Activated CD4-positive, alpha-beta T cell treated with anti-CD3 and anti-CD28 coated beads for 36 hours (primary cell): Measurements from ENCODE around the gene ZEB2. TPM values are rescaled to one million over a fixed set of nuclear protein-coding genes. Genes with fewer than 3 reads are reported as not detected.
A peak's percentile ranks its signal among the peaks of the same experiment; 100 is the strongest.
"Not testable (repeated sequence)": the region's sequence is repeated elsewhere in the genome, so short reads cannot be mapped to it uniquely, and the experiment has no call there.

ENCODE experiments used
- ATAC-seq: fragments of 200-7000 bp; cut with Tn5 transposase; one replicate; pipeline ENCODE4 v1.10.0; 2021; ENCODE audit warnings: mild to moderate bottlenecking, moderate library complexity
- CTCF ChIA-PET: fragments of 350-600 bp; sonication (Branson Sonifier 250); formaldehyde crosslinking; loops from one replicate; lab custom pipeline; 2021; ENCODE audit warnings: antibody characterized with exemption; lab: Charles Lee
- POLR2A ChIA-PET: fragments of 350-600 bp; sonication (Branson Sonifier 250); formaldehyde crosslinking; loops from one replicate; lab custom pipeline; 2021; ENCODE audit warnings: antibody characterized with exemption, inconsistent platforms; lab: Charles Lee
- DNase-seq: peaks from one replicate; pipeline ENCODE4 v3.0.0-alpha.2; 2020
- H3K27ac Mint-ChIP-seq: one replicate; pipeline ENCODE4 v1.8.0; 2021; ENCODE audit warnings: mixed read lengths
- H3K27me3 Mint-ChIP-seq: one replicate; pipeline ENCODE4 v1.8.0; 2021; ENCODE audit warnings: mixed read lengths
- H3K36me3 Mint-ChIP-seq: one replicate; pipeline ENCODE4 v1.8.0; 2021; ENCODE audit warnings: low read depth, mixed read lengths
- H3K4me1 Mint-ChIP-seq: one replicate; pipeline ENCODE4 v1.8.0; 2021; ENCODE audit warnings: mixed read lengths
- H3K4me3 Mint-ChIP-seq: one replicate; pipeline ENCODE4 v1.8.0; 2021; ENCODE audit warnings: mild to moderate bottlenecking, moderate library complexity, mixed read lengths
- H3K9me3 Mint-ChIP-seq: one replicate; pipeline ENCODE4 v1.8.0; 2021; ENCODE audit warnings: low read depth, mixed read lengths
- intact Hi-C, 2 experiments: fragments of 100-400 bp; cut with DNase I in 1 of 2; cut with micrococcal nuclease in 1 of 2; formaldehyde crosslinking; loops; one replicate each; pipeline versions ENCODE4 v1.14.2 to v1.15.1; 2022 to 2024; cut with DNase I, micrococcal nuclease
- total RNA-seq, 2 experiments: library from RNA; stranded (reverse); gene quantifications; one replicate each; pipeline ENCODE4 v1.2.3, GENCODE V29; 2021

Gene ZEB2
- total RNA-seq, 2 experiments from 2014 or later, result 7.0 to 7.5 TPM

GRCh38 chr2:144376460-144376859 is 143.5 kb downstream of the ZEB2 start:
- no peak overlapping the region for H3K27ac Mint-ChIP-seq
- H3K4me3 Mint-ChIP-seq, result no peak overlapping the region
- ChIA-PET POLR2A (no interaction called here), CTCF (no interaction called here)
- ATAC-seq, result no peak
- H3K9me3 Mint-ChIP-seq, result no peaks in the 10 kb centered on the region
- intact Hi-C loops, result no loop called here
- H3K27me3 Mint-ChIP-seq, result peaks cover 17% of the 10 kb centered on the region
- DNase-seq, result no peak
- H3K4me1 Mint-ChIP-seq, result peaks cover 36% of the 10 kb centered on the region
- H3K36me3 Mint-ChIP-seq, result no peaks in the 10 kb centered on the region

DNA sequence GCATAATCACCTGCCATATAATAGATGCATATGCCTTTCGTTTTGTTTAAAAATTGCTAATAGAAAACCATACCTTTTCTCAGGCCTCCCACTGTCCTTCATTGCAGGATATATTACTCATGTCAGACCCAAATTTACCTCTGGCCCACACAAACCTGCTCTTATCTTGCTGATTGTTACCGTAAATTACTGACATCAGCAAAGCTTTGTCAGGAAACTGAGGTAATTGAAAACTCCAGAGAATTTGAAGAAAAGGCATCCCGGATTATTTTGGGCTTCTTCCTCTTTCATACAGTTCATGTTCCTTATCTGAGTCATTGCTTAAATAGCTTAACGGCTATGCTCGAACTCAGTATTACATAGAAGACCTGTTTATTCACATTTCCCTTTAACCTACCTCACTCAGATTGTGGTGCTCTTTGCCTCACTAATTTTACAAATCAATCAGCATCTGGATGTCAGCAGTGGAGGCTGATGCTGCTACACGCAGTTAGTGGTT is 145.7 kb downstream of the ZEB2 start:
- H3K4me3 Mint-ChIP-seq, result no peak overlapping the region
- DNase-seq, result no peak

DNA sequence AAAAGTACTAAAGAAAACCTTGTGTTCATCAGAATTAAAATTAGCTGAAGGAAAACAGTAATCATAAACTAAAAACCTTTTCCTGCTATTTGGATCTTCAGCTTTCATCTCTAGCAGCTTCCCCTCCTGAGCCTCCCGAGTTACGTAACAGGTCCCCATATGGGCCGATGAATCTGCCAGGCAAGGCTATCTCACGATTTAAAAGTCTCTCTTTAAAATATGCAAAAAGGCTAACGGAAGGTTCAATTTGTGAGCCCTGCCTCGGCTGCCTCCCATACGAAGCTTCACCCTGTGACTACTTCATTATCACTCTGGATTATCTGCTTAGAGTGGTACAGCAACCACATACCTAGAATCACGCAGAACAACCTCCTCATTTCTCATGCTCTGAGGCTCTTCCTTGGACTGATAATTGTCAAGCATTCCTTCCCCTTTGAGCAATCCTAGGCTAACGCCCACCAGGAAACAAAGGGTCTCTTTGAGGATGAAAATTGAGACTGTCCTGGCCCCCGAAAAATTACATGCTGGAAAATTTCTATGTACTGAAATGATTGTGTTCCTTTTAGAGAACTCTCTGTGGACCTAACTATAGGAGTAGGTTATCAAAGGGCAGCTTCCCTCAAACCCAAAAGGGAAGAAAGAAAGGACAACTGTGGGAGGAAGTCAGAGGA is 147.4 kb downstream of the ZEB2 start:
- POLR2A ChIA-PET, result no interaction called here
- Mint-ChIP-seq H3K36me3 (no peaks in the 10 kb centered on the region), H3K27me3 (peaks cover 10% of the 10 kb centered on the region), H3K4me1 (peaks cover 28% of the 10 kb centered on the region), H3K4me3 (no peak overlapping the region), H3K9me3 (no peaks in the 10 kb centered on the region), H3K27ac (no peak overlapping the region)
- no peak for ATAC-seq
- CTCF ChIA-PET, result interaction anchor here (1.2 kb wide), 1 partner anchor 11 kb away, joined by 3 read pairs; no protein-coding TSS in a partner anchor
- DNase-seq, result no peak
- intact Hi-C loops, result loop anchor here in 1 of 2 experiments (2.0 kb wide), 1 partner anchor 14 kb away; no protein-coding TSS in a partner anchor

More for the DNA sequence above, 145.7 kb downstream of the ZEB2 start:
- ChIA-PET CTCF (no interaction called here), POLR2A (no interaction called here)
- Mint-ChIP-seq H3K27ac (peak overlapping the region; percentile 35), H3K4me1 (peaks cover 34% of the 10 kb centered on the region), H3K9me3 (no peaks in the 10 kb centered on the region), H3K27me3 (peaks cover 10% of the 10 kb centered on the region), H3K36me3 (no peaks in the 10 kb centered on the region)
- intact Hi-C loops, result no loop called here
- peak; percentile 74 for ATAC-seq

GRCh38 chr2:144370937-144371584 is 148.9 kb downstream of the ZEB2 start:
- Mint-ChIP-seq H3K4me1 (peaks cover 24% of the 10 kb centered on the region), H3K4me3 (no peak overlapping the region), H3K27me3 (peaks cover 8% of the 10 kb centered on the region), H3K27ac (no peak overlapping the region), H3K36me3 (no peaks in the 10 kb centered on the region), H3K9me3 (no peaks in the 10 kb centered on the region)
- ChIA-PET CTCF (interaction anchor here (1.0 kb wide), 1 partner anchor 186 kb away, joined by 3 read pairs; no protein-coding TSS in a partner anchor), POLR2A (no interaction called here)
- DNase-seq (no peak), ATAC-seq (no peak)
- intact Hi-C loops, result no loop called here

GRCh38 chr2:144369416-144369815 is 150.5 kb downstream of the ZEB2 start:
- Mint-ChIP-seq H3K4me1 (peaks cover 20% of the 10 kb centered on the region), H3K36me3 (no peaks in the 10 kb centered on the region), H3K9me3 (no peaks in the 10 kb centered on the region), H3K27me3 (peaks cover 5% of the 10 kb centered on the region), H3K4me3 (no peak overlapping the region), H3K27ac (no peak overlapping the region)
- POLR2A ChIA-PET, result no interaction called here
- intact Hi-C loops, result no loop called here
- CTCF ChIA-PET, result no interaction called here
- DNase-seq, result no peak
- ATAC-seq, result no peak

DNA sequence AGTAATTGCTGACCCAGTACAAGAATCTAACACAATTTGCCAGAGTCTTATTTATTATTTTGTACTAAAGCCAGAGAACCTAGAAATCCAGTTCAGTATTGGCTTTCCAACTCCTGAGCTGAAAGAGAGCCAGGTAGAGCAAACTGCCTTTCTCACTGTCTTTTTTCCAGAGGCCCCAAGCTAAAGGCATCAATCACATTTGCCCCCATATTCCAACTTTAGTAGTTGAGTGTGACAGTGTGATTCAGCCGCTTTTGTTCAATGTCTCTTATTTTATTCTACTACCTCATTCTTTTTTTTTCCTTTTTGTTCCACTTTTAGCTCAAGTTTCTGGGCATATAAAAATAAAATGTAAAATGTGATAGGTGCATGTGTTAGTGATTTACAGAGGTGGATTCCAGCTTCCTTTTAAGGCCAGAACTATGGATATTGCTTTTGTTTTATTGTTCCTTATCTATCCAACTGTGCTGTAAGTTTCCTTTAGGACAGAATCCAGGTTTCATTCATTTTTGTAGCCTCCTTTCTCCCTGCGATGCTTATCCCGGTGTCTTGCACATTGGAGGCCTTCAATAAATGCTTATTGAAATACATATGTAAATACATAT is 153.0 kb downstream of the ZEB2 start:
- Mint-ChIP-seq H3K4me3 (no peak overlapping the region), H3K4me1 (peaks cover 7% of the 10 kb centered on the region), H3K36me3 (no peaks in the 10 kb centered on the region), H3K9me3 (no peaks in the 10 kb centered on the region), H3K27me3 (no peaks in the 10 kb centered on the region), H3K27ac (no peak overlapping the region)
- ATAC-seq, result no peak
- ChIA-PET POLR2A (no interaction called here), CTCF (interaction anchor here (0.7 kb wide), 1 partner anchor 18 kb away, joined by 4 read pairs; no protein-coding TSS in a partner anchor)
- DNase-seq, result no peak
- intact Hi-C loops, result no loop called here

- H3K4me1 Mint-ChIP-seq, result peaks cover 2% of the 10 kb centered on the region
- CTCF ChIA-PET, result no interaction called here
- H3K9me3 Mint-ChIP-seq, result no peaks in the 10 kb centered on the region
- H3K4me3 Mint-ChIP-seq, result no peak overlapping the region
- DNase-seq (no peak), ATAC-seq (no peak)
- H3K27me3 Mint-ChIP-seq, result no peaks in the 10 kb centered on the region
- H3K27ac Mint-ChIP-seq, result no peak overlapping the region
- intact Hi-C loops, result no loop called here
- H3K36me3 Mint-ChIP-seq, result no peaks in the 10 kb centered on the region
- POLR2A ChIA-PET, result no interaction called here
Observed at GRCh38 chr2:144364944-144365738, 154.8 kb downstream of the ZEB2 start.

GRCh38 chr2:144364247-144364646 is 155.7 kb downstream of the ZEB2 start:
- DNase-seq, ATAC-seq, H3K9me3 Mint-ChIP-seq, H3K4me1 Mint-ChIP-seq, H3K27ac Mint-ChIP-seq, intact Hi-C loops, CTCF ChIA-PET, H3K27me3 Mint-ChIP-seq, H3K4me3 Mint-ChIP-seq, POLR2A ChIA-PET, H3K36me3 Mint-ChIP-seq: not testable (repeated sequence)

DNA sequence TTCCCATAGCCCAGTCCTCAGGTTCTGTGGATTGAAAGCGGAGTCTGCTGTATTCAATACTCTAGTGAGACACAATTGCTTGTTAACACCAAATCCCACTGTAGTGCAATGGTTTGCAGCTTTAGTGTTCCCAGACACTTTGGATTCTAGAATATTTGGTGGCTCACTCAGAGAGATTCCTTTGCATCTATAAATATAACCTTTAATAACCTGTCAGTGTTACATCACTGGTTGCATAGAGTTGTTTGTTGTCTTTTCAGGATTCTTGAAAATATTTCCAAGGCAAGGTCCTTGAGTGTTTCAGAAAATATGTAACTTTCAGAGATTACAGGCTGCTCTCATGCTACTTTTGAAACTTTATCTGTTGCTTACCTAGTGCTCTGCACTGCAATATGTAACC is 157.5 kb downstream of the ZEB2 start:
- ChIA-PET CTCF (no interaction called here), POLR2A (interaction anchor here (0.6 kb wide), 1 partner anchor 1415 kb away, joined by 3 read pairs; no protein-coding TSS in a partner anchor)
- H3K27me3 Mint-ChIP-seq, result no peaks in the 10 kb centered on the region
- intact Hi-C loops, result no loop called here
- DNase-seq, result no peak
- peaks cover 18% of the 10 kb centered on the region for H3K4me1 Mint-ChIP-seq
- H3K27ac Mint-ChIP-seq, result no peak overlapping the region
- H3K36me3 Mint-ChIP-seq, result no peaks in the 10 kb centered on the region
- ATAC-seq, result no peak
- H3K9me3 Mint-ChIP-seq, result no peaks in the 10 kb centered on the region
- H3K4me3 Mint-ChIP-seq, result no peak overlapping the region

DNA sequence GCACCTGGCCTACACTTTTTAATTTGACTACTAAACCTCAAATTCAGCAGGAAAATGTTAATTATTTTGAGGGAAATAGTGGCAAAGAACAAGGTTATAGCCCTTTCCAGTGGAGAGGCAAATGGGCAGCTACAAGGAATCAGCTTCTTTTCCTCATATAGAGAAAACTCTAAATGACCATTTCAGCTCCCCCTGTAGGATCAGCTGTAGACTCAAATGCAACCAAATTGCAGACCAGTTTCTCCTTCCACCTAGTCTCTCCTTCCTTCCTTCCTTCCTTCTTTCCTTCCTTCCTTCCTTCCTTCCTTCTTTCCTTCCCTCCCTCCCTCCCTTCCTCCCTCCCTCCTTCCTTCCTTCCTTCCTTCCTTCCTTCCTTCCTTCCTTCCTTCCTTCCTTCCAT is 158.2 kb downstream of the ZEB2 start:
- Mint-ChIP-seq H3K9me3 (no peaks in the 10 kb centered on the region), H3K4me3 (no peak overlapping the region), H3K27me3 (no peaks in the 10 kb centered on the region), H3K36me3 (no peaks in the 10 kb centered on the region), H3K4me1 (peaks cover 18% of the 10 kb centered on the region), H3K27ac (no peak overlapping the region)
- ChIA-PET POLR2A (no interaction called here), CTCF (interaction anchor here (0.6 kb wide), 1 partner anchor 12 kb away, joined by 4 read pairs; no protein-coding TSS in a partner anchor)
- no peak for ATAC-seq
- intact Hi-C loops, result no loop called here
- no peak for DNase-seq

DNA sequence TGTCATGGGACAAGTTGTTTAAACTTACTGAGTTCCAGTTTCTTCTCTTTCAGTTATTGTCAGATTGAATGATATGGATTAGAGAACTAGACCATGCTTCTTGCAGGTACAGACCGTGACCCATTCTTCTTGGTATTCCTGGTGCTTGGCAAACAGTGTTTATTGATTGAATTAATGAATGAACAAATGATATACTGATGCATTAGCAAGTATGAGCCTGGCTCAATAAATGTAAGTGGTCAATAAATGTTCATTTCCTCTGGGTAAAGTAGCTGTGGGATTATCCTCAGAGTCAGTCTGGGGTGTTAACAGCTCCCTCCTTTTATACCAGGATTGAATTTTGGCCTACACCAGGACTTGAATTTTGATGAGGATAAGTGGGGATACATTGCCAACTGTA is 160.2 kb downstream of the ZEB2 start:
- POLR2A ChIA-PET, result no interaction called here
- H3K4me3 Mint-ChIP-seq, result no peak overlapping the region
- intact Hi-C loops, result loop anchor here in 1 of 2 experiments (2.0 to 10.0 kb wide), 2 partner anchors 13 to 135 kb away; no protein-coding TSS in a partner anchor

More for the DNA sequence above, 160.2 kb downstream of the ZEB2 start:
- ATAC-seq, result no peak
- CTCF ChIA-PET, result interaction anchor here (0.8 kb wide), 1 partner anchor 92 kb away, joined by 3 read pairs; no protein-coding TSS in a partner anchor
- Mint-ChIP-seq H3K27ac (peak overlapping the region; percentile 51), H3K4me1 (peaks cover 18% of the 10 kb centered on the region), H3K36me3 (no peaks in the 10 kb centered on the region), H3K9me3 (no peaks in the 10 kb centered on the region), H3K27me3 (no peaks in the 10 kb centered on the region)
- no peak for DNase-seq
